ENCODE data around the gene ATOSA. TPM values are rescaled to one million over a fixed set of nuclear protein-coding genes. Genes with fewer than 3 reads are reported as not detected.

Gene ATOSA
- total RNA-seq, 1 experiment from 2014 or later, result 13.2 TPM

DNA sequence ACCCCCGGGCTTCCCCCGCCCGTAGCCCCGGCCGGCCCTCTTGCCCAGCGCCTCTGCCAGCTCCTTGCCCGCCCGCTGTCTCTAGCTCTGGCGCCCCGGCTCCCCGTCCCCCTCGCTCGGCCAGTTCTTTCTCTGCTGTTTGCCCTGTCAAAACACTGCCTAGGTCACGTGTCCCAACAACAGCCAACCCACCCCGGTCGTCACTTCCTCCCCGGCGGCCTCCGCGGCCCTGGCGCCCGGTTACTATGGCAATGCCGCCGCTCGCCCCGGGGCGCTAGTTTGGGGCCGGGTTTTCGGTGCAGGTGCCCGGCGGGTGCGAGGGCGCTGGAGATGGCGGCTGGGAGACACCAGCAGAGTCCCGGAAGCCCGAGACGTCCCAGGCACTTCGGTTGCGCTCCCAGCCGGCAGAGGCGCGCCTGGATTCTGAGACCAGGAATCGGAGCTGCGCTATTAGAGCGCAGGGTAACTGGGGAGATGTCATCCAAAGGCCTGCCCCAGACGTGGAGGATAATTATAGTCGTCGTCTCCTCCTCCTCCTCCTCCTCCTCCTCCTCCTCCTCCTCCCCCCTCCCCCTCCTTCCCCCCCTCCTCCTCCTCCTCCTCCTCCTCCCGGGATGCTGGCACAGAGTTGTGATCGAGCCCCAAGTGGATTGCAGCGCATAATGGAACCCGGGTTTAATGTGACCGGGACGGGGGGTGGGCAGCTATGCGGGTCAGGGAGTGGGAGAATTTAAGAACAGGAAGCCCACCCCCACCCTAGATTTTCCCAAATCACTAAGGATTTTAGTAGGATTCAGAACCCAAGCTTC lies at the start of gene ATOSA (continued):
- TF ChIP-seq GTF2I (CRISPR knock-in tag; conservative IDR thresholded peaks at IDR 0.05) (no peak), ATF2 (CRISPR knock-in tag; IDR thresholded peaks at IDR 0.05; ENCODE audit: borderline replicate concordance, low read depth) (no peak), PRRX2 (CRISPR knock-in tag; IDR thresholded peaks at IDR 0.05) (no peak), FOXK1 (CRISPR knock-in tag; IDR thresholded peaks at IDR 0.05) (peak; percentile 99), TEAD4 (CRISPR knock-in tag; IDR thresholded peaks at IDR 0.05) (no peak), PRDM15 (CRISPR knock-in tag; IDR thresholded peaks at IDR 0.05) (peak; percentile 43; the same call in 1 of the 2 replicates), ZNF671 (CRISPR knock-in tag; IDR thresholded peaks at IDR 0.05) (no peak), ZNF423 (CRISPR knock-in tag; IDR thresholded peaks at IDR 0.05) (peak; percentile 63; the same call in 1 of the 2 replicates), RORB (CRISPR knock-in tag; IDR thresholded peaks at IDR 0.05) (no peak), KAT7 (CRISPR knock-in tag; IDR thresholded peaks at IDR 0.05; ENCODE audit: borderline replicate concordance) (0 out of 2 replicates have a peak, but pooled peaks have one; percentile 28), OVOL2 (CRISPR knock-in tag; IDR thresholded peaks at IDR 0.05; ENCODE audit: borderline replicate concordance) (no peak), SMAD3 (CRISPR knock-in tag; IDR thresholded peaks at IDR 0.05; ENCODE audit: borderline replicate concordance) (no peak), RELA (CRISPR knock-in tag; IDR thresholded peaks at IDR 0.05; ENCODE audit: borderline replicate concordance) (no peak)
- TF ChIP-seq, protein P1, sequence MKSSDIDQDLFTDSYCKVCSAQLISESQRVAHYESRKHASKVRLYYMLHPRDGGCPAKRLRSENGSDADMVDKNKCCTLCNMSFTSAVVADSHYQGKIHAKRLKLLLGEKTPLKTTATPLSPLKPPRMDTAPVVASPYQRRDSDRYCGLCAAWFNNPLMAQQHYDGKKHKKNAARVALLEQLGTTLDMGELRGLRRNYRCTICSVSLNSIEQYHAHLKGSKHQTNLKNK (CRISPR knock-in tag; IDR thresholded peaks at IDR 0.05), result no peak
- TF ChIP-seq, protein P2, sequence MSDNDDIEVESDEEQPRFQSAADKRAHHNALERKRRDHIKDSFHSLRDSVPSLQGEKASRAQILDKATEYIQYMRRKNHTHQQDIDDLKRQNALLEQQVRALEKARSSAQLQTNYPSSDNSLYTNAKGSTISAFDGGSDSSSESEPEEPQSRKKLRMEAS (CRISPR knock-in tag; IDR thresholded peaks at IDR 0.05), result peak; percentile 85
- TF ChIP-seq, protein P3, sequence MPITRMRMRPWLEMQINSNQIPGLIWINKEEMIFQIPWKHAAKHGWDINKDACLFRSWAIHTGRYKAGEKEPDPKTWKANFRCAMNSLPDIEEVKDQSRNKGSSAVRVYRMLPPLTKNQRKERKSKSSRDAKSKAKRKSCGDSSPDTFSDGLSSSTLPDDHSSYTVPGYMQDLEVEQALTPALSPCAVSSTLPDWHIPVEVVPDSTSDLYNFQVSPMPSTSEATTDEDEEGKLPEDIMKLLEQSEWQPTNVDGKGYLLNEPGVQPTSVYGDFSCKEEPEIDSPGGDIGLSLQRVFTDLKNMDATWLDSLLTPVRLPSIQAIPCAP (CRISPR knock-in tag; IDR thresholded peaks at IDR 0.05), result no peak
- TF ChIP-seq, protein P4, sequence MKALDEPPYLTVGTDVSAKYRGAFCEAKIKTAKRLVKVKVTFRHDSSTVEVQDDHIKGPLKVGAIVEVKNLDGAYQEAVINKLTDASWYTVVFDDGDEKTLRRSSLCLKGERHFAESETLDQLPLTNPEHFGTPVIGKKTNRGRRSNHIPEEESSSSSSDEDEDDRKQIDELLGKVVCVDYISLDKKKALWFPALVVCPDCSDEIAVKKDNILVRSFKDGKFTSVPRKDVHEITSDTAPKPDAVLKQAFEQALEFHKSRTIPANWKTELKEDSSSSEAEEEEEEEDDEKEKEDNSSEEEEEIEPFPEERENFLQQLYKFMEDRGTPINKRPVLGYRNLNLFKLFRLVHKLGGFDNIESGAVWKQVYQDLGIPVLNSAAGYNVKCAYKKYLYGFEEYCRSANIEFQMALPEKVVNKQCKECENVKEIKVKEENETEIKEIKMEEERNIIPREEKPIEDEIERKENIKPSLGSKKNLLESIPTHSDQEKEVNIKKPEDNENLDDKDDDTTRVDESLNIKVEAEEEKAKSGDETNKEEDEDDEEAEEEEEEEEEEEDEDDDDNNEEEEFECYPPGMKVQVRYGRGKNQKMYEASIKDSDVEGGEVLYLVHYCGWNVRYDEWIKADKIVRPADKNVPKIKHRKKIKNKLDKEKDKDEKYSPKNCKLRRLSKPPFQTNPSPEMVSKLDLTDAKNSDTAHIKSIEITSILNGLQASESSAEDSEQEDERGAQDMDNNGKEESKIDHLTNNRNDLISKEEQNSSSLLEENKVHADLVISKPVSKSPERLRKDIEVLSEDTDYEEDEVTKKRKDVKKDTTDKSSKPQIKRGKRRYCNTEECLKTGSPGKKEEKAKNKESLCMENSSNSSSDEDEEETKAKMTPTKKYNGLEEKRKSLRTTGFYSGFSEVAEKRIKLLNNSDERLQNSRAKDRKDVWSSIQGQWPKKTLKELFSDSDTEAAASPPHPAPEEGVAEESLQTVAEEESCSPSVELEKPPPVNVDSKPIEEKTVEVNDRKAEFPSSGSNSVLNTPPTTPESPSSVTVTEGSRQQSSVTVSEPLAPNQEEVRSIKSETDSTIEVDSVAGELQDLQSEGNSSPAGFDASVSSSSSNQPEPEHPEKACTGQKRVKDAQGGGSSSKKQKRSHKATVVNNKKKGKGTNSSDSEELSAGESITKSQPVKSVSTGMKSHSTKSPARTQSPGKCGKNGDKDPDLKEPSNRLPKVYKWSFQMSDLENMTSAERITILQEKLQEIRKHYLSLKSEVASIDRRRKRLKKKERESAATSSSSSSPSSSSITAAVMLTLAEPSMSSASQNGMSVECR (CRISPR knock-in tag; IDR thresholded peaks at IDR 0.05; ENCODE audit: borderline replicate concordance), result peak; percentile 94; the same call in 1 of the 2 replicates
